K562 (cell line): ENCODE results near the gene FITM1. TPM values are rescaled to one million over a fixed set of nuclear protein-coding genes. Genes with fewer than 3 reads are reported as not detected.
A peak's percentile ranks its signal among the peaks of the same experiment; 100 is the strongest.

Source experiments
- ARNT ChIP-seq, 2 experiments: fragments of 450-650 bp; IDR thresholded peaks; 2 replicates each; pipeline ENCODE4 v1.6.1; 2016; ENCODE audit warnings: mild to moderate bottlenecking in 1 of 2
- ETV5 ChIP-seq: sonication (generic); formaldehyde crosslinking; IDR thresholded peaks from 2 replicates; pipeline ENCODE4 v1.4.0; 2020; ENCODE audit warnings: low read depth, mild to moderate bottlenecking, missing genetic modification reagents
- FIP1L1 ChIP-seq: fragments of 200-400 bp; formaldehyde crosslinking; IDR thresholded peaks from 2 replicates; pipeline ENCODE4 v1.6.1; 2018; ENCODE audit warnings: mild to moderate bottlenecking, low read depth, low read length; ENCODE audit not compliant: poor library complexity, severe bottlenecking
- HLTF ChIP-seq: fragments of 450-650 bp; IDR thresholded peaks from 2 replicates; pipeline ENCODE4 v1.6.1; 2016
- KDM4B ChIP-seq, 2 experiments: fragments of 450-650 bp in 1 of 2; sonication (generic) in 1 of 2; IDR thresholded peaks; 2 replicates each; pipeline ENCODE4 v1.6.1; 2016 to 2017; ENCODE audit warnings: borderline replicate concordance in 2 of 2, antibody characterized with exemption in 1 of 2, low read depth in 1 of 2, mild to moderate bottlenecking in 1 of 2
- KLF16 ChIP-seq: IDR thresholded peaks from 2 replicates; pipeline ENCODE4 v1.6.1; 2016; ENCODE audit warnings: antibody characterized with exemption
- MYNN ChIP-seq, 2 experiments: sonication (generic); formaldehyde crosslinking in 1 of 2; IDR thresholded peaks; 2 replicates each; pipeline versions ENCODE4 v1.5.0 to v1.6.1; 2016 to 2020; ENCODE audit warnings: antibody characterized with exemption in 1 of 2, missing genetic modification reagents in 1 of 2
- PCBP1 ChIP-seq: fragments of 200-400 bp; formaldehyde crosslinking; IDR thresholded peaks from 2 replicates; pipeline ENCODE4 v1.6.1; 2018; ENCODE audit warnings: mild to moderate bottlenecking, low read depth, low read length; ENCODE audit not compliant: poor library complexity, severe bottlenecking
- SIN3B ChIP-seq: fragments of 450-650 bp; IDR thresholded peaks from 2 replicates; pipeline ENCODE4 v1.6.1; 2017; ENCODE audit warnings: low read depth, mild to moderate bottlenecking, moderate library complexity
- SRF ChIP-seq, 2 experiments: fragments of 250-450, 450-650 bp in 1 of 2; sonication (Bioruptor Pico) in 1 of 2; sonication (generic) in 1 of 2; formaldehyde crosslinking; IDR thresholded peaks; 2 replicates each; pipeline versions ENCODE4 v1.5.0 to v1.5.1; 2020 to 2022; ENCODE audit warnings: mild to moderate bottlenecking in 1 of 2, missing genetic modification reagents in 1 of 2
- TEAD4 ChIP-seq, 2 experiments: sonication (generic) in 1 of 2; formaldehyde crosslinking in 1 of 2; IDR thresholded peaks; 2 replicates each; pipeline versions ENCODE4 v1.6.1 to v1.8.0; 2012 to 2022; ENCODE audit warnings: borderline replicate concordance in 1 of 2, inconsistent platforms in 1 of 2, low read length in 1 of 2, mild to moderate bottlenecking in 1 of 2, missing genetic modification reagents in 1 of 2
- TSHZ1 ChIP-seq: fragments of 250-450 bp; sonication (Bioruptor Pico); IDR thresholded peaks from 2 replicates; pipeline ENCODE4 v1.4.0; 2020; ENCODE audit warnings: mild to moderate bottlenecking, moderate library complexity
- ZNF354B ChIP-seq: fragments of 250-450 bp; sonication (Bioruptor Pico); IDR thresholded peaks from 2 replicates; pipeline ENCODE4 v1.4.0; 2020
- ZNF584 ChIP-seq: fragments of 200-800 bp; sonication (Bioruptor generic); IDR thresholded peaks from 2 replicates; pipeline ENCODE4 v1.6.1; 2016; ENCODE audit warnings: low read depth, mild to moderate bottlenecking, missing genetic modification characterization, missing compliant biosample characterization
- polyA plus RNA-seq, 8 experiments: library from polyadenylated mRNA; depleted of rRNA in 4 of 8; stranded (reverse) in 5 of 8; unstranded in 3 of 8; fragments of >200 nt; fragmentation: Nextera tagmentation in 2 of 8; fragmentation: Illumina TruSeq in 1 of 8; extraction: Ambion mirVana in 2 of 8; extraction: Trizol in 1 of 8; gene quantifications; 2 replicates each; pipeline versions ENCODE4 v1.2.1 to v1.2.3, GENCODE V29; 2011 to 2014; ENCODE audit warnings: inconsistent platforms in 1 of 8, missing spikeins in 1 of 8
- total RNA-seq, 7 experiments: library from RNA; depleted of rRNA in 6 of 7; stranded (reverse); fragments of >200 nt in 6 of 7; fragmentation: Illumina TruSeq in 2 of 7; extraction: Trizol in 2 of 7; gene quantifications; 2 replicates each; pipeline versions ENCODE4 v1.2.1 to v1.2.3, GENCODE V29; 2011 to 2021; ENCODE audit warnings: low replicate concordance in 1 of 7
- TF ChIP-seq, protein P1 (sequence below): IDR thresholded peaks from 2 replicates; pipeline ENCODE4 v1.6.1; 2011; ENCODE audit not compliant: insufficient read length; ENCODE audit errors: extremely low read depth

FITM1 gene
- total and polyA plus RNA-seq, 9 of the 15 experiments (the other 6 are each of a cell fraction or from before 2014, with no cell fraction given) = 0.09 to 0.20 TPM; not detected in 7

DNA sequence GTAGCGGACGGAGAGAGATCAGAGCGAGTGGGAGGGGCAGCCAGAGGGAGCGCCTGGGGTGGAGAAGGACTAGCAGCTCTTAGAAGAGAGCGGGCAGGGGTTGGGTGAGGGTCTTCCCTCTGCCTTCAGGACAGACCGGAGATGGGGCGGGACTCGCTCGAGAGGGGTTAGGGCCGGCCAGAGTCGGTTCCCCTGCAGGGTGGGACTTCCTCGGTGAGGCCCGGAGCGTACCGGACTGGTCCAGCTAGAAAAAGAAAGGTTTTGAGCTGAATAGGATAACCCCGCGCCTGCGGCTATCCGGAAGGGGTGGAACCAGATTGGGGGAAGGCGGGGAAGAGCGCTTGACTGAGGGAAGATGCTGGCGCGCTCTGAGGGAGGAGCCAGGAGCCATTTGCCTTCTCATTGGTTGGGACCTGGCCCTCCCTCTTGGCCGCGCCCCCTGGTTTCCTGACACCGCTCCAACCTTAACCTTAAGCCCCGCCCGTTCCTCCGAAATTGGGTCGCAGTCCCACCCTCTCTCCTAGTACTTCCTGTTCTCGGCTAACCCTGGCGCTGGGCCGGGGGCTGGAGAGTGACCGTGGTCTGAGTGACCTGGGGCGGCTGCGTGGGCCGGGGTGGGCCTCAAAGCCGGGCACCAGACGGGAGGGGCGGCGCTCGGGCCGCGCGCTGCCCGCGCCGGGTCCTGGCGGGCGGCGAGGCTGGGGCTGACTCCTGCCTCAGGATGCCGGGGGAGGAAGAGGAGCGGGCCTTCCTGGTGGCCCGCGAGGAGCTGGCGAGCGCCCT is 16.7 kb downstream of the FITM1 start, which contains the start of gene RNF31 (continued):
- TF ChIP-seq ZNF584 (CRISPR knock-in tag) (no peak), SRF (CRISPR knock-in tag; IDR thresholded peaks at IDR 0.05) (peak in 1 of 2 experiments; percentile 40; a peak in 1 of 4 replicates), FIP1L1 (peak; percentile 48), KLF16 (peak; percentile 59; the same call in 1 of the 2 replicates), PCBP1 (no peak), KDM4B (IDR thresholded peaks at IDR 0.05; ENCODE audit: borderline replicate concordance in 2 of 2, low read depth in 1 of 2) (no peak), TEAD4 (IDR thresholded peaks at IDR 0.05; ENCODE audit: low read length) (no peak), TEAD4 (CRISPR knock-in tag; IDR thresholded peaks at IDR 0.05; ENCODE audit: borderline replicate concordance) (no peak), MYNN (IDR thresholded peaks at IDR 0.05) (no peak), MYNN (CRISPR knock-in tag; IDR thresholded peaks at IDR 0.05) (no peak), ARNT (IDR thresholded peaks at IDR 0.05) (no peak), SIN3B (peak; percentile 49; the same call in 1 of the 2 replicates), ZNF354B (CRISPR knock-in tag) (no peak), HLTF (no peak), ETV5 (no peak), TSHZ1 (no peak)
- TF ChIP-seq, protein P1, sequence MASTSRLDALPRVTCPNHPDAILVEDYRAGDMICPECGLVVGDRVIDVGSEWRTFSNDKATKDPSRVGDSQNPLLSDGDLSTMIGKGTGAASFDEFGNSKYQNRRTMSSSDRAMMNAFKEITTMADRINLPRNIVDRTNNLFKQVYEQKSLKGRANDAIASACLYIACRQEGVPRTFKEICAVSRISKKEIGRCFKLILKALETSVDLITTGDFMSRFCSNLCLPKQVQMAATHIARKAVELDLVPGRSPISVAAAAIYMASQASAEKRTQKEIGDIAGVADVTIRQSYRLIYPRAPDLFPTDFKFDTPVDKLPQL = no peak
